ENCODE results near the gene TMEM51.
A peak's percentile ranks its signal among the peaks of the same experiment; 100 is the strongest.
"Not testable (repeated sequence)": the region's sequence is repeated elsewhere in the genome, so short reads cannot be mapped to it uniquely, and the experiment has no call there.

TMEM51 gene

DNA sequence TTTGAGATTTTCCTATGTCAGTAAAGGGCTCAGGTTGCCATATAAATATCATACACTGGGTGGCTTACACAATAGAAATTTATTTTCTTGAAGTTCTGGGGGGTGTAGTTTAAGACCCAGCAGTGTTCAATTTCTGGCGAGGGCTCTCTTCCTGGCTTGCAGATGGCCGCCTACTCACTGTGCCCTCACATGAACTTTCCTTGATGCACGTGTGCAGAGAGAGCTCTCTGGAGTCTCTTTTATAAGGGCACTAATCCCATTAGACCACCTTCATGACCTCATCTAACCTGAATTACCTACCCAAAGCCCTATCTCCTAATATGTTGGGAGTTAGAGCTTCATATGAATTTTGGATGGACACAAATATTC, 21.1 kb downstream of the TMEM51 start:
- Histone ChIP-seq H3K4me3 (ENCODE audit: severe bottlenecking) (no peak overlapping the region), H3K27me3 (ENCODE audit: insufficient read depth, poor library complexity, severe bottlenecking) (no peaks in the 10 kb centered on the region)
- no peak for TF ChIP-seq CTCF (IDR thresholded peaks at IDR 0.05; ENCODE audit: poor library complexity, severe bottlenecking)

GRCh38 chr1:15175324-15176094, 22.0 kb downstream of the TMEM51 start:
- not testable (repeated sequence) for H3K36me3 ChIP-seq (ENCODE audit: low read depth); ATAC-seq (ENCODE audit: low read depth); DNase-seq (ENCODE audit: low spot score); H3K9me3 ChIP-seq (ENCODE audit: severe bottlenecking); H3K4me3 ChIP-seq (ENCODE audit: severe bottlenecking); H3K27me3 ChIP-seq (ENCODE audit: insufficient read depth, poor library complexity, severe bottlenecking)
- Histone ChIP-seq H3K4me1 (ENCODE audit: insufficient read depth, poor library complexity, severe bottlenecking) (peaks cover 48% of the 10 kb centered on the region), H3K27ac (ENCODE audit: poor library complexity, severe bottlenecking) (peak overlapping the region; percentile 92)

More for the DNA sequence above, 21.1 kb downstream of the TMEM51 start:
- H3K9me3 ChIP-seq (ENCODE audit: severe bottlenecking) = no peaks in the 10 kb centered on the region
- H3K4me1 ChIP-seq (ENCODE audit: insufficient read depth, poor library complexity, severe bottlenecking) = peaks cover 40% of the 10 kb centered on the region
- no peaks in the 10 kb centered on the region for H3K36me3 ChIP-seq (ENCODE audit: low read depth)
- DNase-seq (ENCODE audit: low spot score) (no peak), ATAC-seq (ENCODE audit: low read depth) (no peak)
- peak overlapping the region; percentile 92 for H3K27ac ChIP-seq (ENCODE audit: poor library complexity, severe bottlenecking)

GRCh38 chr1:15176120-15176519, 22.6 kb downstream of the TMEM51 start:
- no peaks in the 10 kb centered on the region for H3K9me3 ChIP-seq (ENCODE audit: severe bottlenecking)
- peaks cover 48% of the 10 kb centered on the region for H3K4me1 ChIP-seq (ENCODE audit: insufficient read depth, poor library complexity, severe bottlenecking)
- no peak overlapping the region for H3K4me3 ChIP-seq (ENCODE audit: severe bottlenecking)
- H3K27ac ChIP-seq (ENCODE audit: poor library complexity, severe bottlenecking) = peak overlapping the region; percentile 92
- ATAC-seq (ENCODE audit: low read depth) (no peak), DNase-seq (ENCODE audit: low spot score) (no peak)
- TF ChIP-seq CTCF (IDR thresholded peaks at IDR 0.05; ENCODE audit: poor library complexity, severe bottlenecking) = no peak
- H3K27me3 ChIP-seq (ENCODE audit: insufficient read depth, poor library complexity, severe bottlenecking) = no peaks in the 10 kb centered on the region
- H3K36me3 ChIP-seq (ENCODE audit: low read depth) = no peaks in the 10 kb centered on the region

DNA sequence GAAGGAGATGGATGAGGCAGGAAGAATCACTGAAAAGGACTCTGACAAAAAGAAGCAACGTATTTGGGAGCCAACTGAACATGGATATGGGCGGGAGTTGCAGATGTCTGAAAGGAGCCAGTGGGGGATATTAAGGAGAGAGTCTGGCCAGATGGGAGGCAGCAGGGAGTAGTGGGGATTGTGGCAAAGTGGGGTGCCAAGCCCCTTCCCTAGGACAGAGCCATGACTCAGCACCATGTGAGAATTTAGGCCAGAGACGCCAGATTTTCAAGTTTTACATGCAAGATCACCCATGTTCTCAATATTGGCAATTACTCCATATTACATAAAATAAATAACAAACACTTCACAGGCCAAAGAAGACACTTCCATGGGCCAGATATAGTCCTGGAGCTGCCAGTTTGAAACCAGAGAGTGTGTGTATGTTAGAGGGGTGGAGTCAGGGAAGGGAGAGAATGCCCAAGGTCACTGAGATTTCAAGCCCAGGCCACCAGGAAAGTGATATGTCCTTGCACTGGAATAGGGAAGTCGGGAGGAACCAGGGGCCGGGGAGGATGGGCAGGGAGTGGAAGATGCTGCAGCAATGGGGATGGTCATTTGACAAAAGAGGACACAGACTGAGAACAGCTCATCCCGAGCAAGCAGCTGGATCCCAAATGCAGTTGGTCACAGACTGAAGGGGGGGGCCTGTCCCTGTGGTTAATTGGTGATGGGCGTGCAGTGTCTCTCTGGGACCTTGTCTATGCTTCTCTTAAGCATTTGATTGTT, 23.5 kb downstream of the TMEM51 start:
- H3K36me3 ChIP-seq (ENCODE audit: low read depth) = no peaks in the 10 kb centered on the region
- ATAC-seq (ENCODE audit: low read depth) (no peak), DNase-seq (ENCODE audit: low spot score) (peak; percentile 31)
- H3K27me3 ChIP-seq (ENCODE audit: insufficient read depth, poor library complexity, severe bottlenecking) = no peaks in the 10 kb centered on the region
- peak overlapping the region; percentile 16 for H3K27ac ChIP-seq (ENCODE audit: poor library complexity, severe bottlenecking)
- H3K4me1 ChIP-seq (ENCODE audit: insufficient read depth, poor library complexity, severe bottlenecking) = peaks cover 42% of the 10 kb centered on the region
- no peak for TF ChIP-seq CTCF (IDR thresholded peaks at IDR 0.05; ENCODE audit: poor library complexity, severe bottlenecking)
- no peak overlapping the region for H3K4me3 ChIP-seq (ENCODE audit: severe bottlenecking)
- no peaks in the 10 kb centered on the region for H3K9me3 ChIP-seq (ENCODE audit: severe bottlenecking)

DNA sequence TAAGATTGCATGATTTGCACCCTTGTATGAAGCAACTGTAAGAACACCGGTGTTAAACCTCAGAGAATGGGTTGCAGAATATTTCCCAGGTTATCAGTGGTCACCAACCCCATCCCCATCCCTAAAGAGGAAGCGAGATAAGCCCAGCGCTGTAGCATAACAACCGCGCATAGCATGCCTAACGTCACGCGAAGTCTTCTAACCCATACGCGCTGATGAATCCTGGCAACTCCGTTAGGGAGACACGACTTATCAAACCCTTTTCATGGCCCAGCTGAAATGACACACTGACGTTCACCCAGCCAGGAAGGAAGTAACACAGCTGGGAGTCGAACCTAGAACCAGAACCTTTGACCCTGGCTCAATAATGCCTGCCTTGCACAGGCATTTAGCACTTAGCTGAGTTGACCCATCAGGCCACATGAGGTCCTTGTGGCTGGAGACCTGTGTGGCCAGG, 24.2 kb downstream of the TMEM51 start:
- peak; percentile 19 for DNase-seq (ENCODE audit: low spot score)
- ATAC-seq (ENCODE audit: low read depth) = no peak
- no peak for TF ChIP-seq CTCF (IDR thresholded peaks at IDR 0.05; ENCODE audit: poor library complexity, severe bottlenecking)
- H3K4me1 ChIP-seq (ENCODE audit: insufficient read depth, poor library complexity, severe bottlenecking) = peaks cover 35% of the 10 kb centered on the region
- no peaks in the 10 kb centered on the region for H3K36me3 ChIP-seq (ENCODE audit: low read depth)
- no peaks in the 10 kb centered on the region for H3K9me3 ChIP-seq (ENCODE audit: severe bottlenecking)
- no peaks in the 10 kb centered on the region for H3K27me3 ChIP-seq (ENCODE audit: insufficient read depth, poor library complexity, severe bottlenecking)
- H3K27ac ChIP-seq (ENCODE audit: poor library complexity, severe bottlenecking) = peak overlapping the region; percentile 82
- H3K4me3 ChIP-seq (ENCODE audit: severe bottlenecking) = no peak overlapping the region
